ENCODE measurements around the gene PRPF6. TPM values are rescaled to one million over a fixed set of nuclear protein-coding genes. Genes with fewer than 3 reads are reported as not detected.
A peak's percentile ranks its signal among the peaks of the same experiment; 100 is the strongest.

Gene PRPF6
- total and polyA plus RNA-seq, 2 donors (not counting 3 experiments of a cell fraction or from before 2014, with no cell fraction given), result 35.3 to 67.4 TPM

DNA sequence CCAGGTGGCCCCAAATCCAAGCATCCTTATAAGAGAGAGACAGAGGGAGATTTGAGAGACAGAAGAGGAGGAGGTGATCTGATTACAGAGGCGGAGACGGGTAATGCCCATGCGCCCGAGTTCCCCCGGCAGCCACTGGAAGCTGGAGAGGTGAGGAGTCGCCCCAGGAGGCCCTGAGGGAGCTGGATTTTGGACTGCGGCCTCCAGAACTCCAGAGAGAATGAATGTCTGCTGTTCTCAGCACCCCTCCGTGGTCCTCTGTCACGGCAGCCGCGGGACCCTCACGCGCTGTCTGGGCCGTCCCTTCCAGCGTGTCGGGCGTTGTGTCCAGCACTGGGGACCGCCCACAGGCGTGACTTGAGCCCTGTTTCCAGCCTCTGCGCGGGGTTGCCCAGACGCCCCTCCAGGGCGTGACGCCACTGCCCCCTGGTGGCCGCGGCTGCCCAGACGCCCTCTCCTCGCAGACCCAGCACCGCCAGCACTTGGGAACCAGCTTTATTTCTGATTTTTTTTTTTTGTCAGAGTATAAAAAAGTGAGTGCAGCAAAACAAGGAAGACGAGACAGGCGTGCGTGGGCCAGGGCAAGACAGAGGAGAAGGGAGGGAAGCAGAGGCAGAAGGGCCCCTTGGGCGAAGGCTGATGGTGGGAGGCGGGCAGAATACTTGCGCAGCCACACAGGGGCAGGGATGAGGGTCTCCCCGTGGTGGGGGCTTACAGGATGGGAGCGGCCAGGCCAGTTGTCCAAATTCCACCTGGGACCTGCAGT, 7.1 kb upstream of the PRPF6 start:
- H3K36me3 ChIP-seq (ENCODE audit: control insufficient read depth in 2 of 2, extremely low read depth in 1 of 2, insufficient read depth in 2 of 2, low read length in 2 of 2), result no peaks in the 10 kb centered on the region
- TF ChIP-seq MAX (IDR thresholded peaks at IDR 0.05; ENCODE audit: insufficient read depth, insufficient read length) (peak; percentile 34), POLR2AphosphoS5 (IDR thresholded peaks at IDR 0.05; ENCODE audit: insufficient read depth, low read depth, low read length) (peak; percentile 74), EZH2 (IDR thresholded peaks at IDR 0.05; ENCODE audit: borderline replicate concordance, low read depth, low read length, severe bottlenecking) (no peak), MYC (IDR thresholded peaks at IDR 0.05; ENCODE audit: low read depth, low read length) (no peak), POLR2A (IDR thresholded peaks at IDR 0.05; ENCODE audit: low read depth, low read length) (peak; percentile 63)
- TF ChIP-seq, protein P1, sequence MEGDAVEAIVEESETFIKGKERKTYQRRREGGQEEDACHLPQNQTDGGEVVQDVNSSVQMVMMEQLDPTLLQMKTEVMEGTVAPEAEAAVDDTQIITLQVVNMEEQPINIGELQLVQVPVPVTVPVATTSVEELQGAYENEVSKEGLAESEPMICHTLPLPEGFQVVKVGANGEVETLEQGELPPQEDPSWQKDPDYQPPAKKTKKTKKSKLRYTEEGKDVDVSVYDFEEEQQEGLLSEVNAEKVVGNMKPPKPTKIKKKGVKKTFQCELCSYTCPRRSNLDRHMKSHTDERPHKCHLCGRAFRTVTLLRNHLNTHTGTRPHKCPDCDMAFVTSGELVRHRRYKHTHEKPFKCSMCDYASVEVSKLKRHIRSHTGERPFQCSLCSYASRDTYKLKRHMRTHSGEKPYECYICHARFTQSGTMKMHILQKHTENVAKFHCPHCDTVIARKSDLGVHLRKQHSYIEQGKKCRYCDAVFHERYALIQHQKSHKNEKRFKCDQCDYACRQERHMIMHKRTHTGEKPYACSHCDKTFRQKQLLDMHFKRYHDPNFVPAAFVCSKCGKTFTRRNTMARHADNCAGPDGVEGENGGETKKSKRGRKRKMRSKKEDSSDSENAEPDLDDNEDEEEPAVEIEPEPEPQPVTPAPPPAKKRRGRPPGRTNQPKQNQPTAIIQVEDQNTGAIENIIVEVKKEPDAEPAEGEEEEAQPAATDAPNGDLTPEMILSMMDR (IDR thresholded peaks at IDR 0.05; ENCODE audit: extremely low read depth in 1 of 2, insufficient read depth in 1 of 2, low read depth in 1 of 2, low read length in 2 of 2), result peak; percentile 99
- BruUV-seq (replicated peaks), result no TSS peak
- no peaks in the 10 kb centered on the region for H3K9me3 ChIP-seq (replicated peaks; ENCODE audit: control insufficient read depth, insufficient read depth, low read length)
- H3K4me1 ChIP-seq (ENCODE audit: control insufficient read depth, extremely low read depth, insufficient read depth, low read length), result peaks cover 23% of the 10 kb centered on the region
- dilution Hi-C loops (cut with MboI; ENCODE audit: extremely low pct_ligation_motif_present, low sequenced_read_pairs) (no loop called here), intact Hi-C loops (cut with micrococcal nuclease) (loop anchor here (1.0 to 2.0 kb wide), 6 partner anchors 65 to 477 kb away; partner anchors contain the start of gene TPD52L2)
- DNase-seq (ENCODE audit: low read depth, low spot score) (peak; percentile 87), FAIRE-seq (peak; percentile 92)
- H2AFZ ChIP-seq (ENCODE audit: low read depth, low read length), result peak overlapping the region; percentile 83
- peak overlapping the region; percentile 68 for H3K4me2 ChIP-seq (ENCODE audit: insufficient read depth, low read length)
- peak overlapping the region in 2 of 3 experiments; percentile 7 to 35 for H3K4me3 ChIP-seq (replicated peaks in 1 of 3; ENCODE audit: insufficient read depth in 1 of 3, low read depth in 1 of 3, low read length in 3 of 3)
- ChIA-PET POLR2A (interaction anchor here (0.6 to 1.8 kb wide), 5 partner anchors 34 to 436 kb away, joined by 3 to 9 read pairs (median 4); partner anchors contain the start of genes HELZ2, TCEA2 and TPD52L2), CTCF (interaction anchor here (0.6 to 3.3 kb wide), 49 partner anchors 9 to 664 kb away, joined by 3 to 89 read pairs (median 5); partner anchors contain the start of genes ARFRP1, DNAJC5, GMEB2 and LKAAEAR1)
- H3K27me3 ChIP-seq (ENCODE audit: control insufficient read depth in 2 of 2, insufficient read depth in 2 of 2, low read length in 2 of 2), result no peaks in the 10 kb centered on the region
- H3K9ac ChIP-seq (replicated peaks; ENCODE audit: extremely low read depth, insufficient read depth, low read length), result no peak overlapping the region
- H3K79me2 ChIP-seq (ENCODE audit: control insufficient read depth, insufficient read depth, low read length), result peaks cover 3% of the 10 kb centered on the region
- H4K20me1 ChIP-seq (replicated peaks; ENCODE audit: control insufficient read depth, extremely low read depth, insufficient read depth, low read length), result no peaks in the 10 kb centered on the region
- no peak overlapping the region for H3K27ac ChIP-seq (ENCODE audit: insufficient read depth, low read depth, low read length)
- H3K9me1 ChIP-seq (replicated peaks; ENCODE audit: control insufficient read depth, extremely low read depth, insufficient read depth, low read length), result no peaks in the 10 kb centered on the region
